Testis (tissue), 2 donors: ENCODE data around the gene OR6B3.

ENCODE experiments used
- POLR2A ChIP-seq: fragments of 450-650 bp; IDR thresholded peaks from one replicate; pipeline ENCODE4 v1.6.1; 2017; ENCODE audit warnings: antibody characterized with exemption, mild to moderate bottlenecking, moderate library complexity
- TF ChIP-seq, protein P1 (sequence below), 3 experiments: fragments of 450-650 bp in 2 of 3; fragments of 200-600 bp in 1 of 3; sonication (generic) in 1 of 3; IDR thresholded peaks; one replicate each; pipeline ENCODE4 v1.5.1; 2016 to 2019; ENCODE audit warnings: antibody characterized with exemption in 3 of 3, mild to moderate bottlenecking in 2 of 3, moderate library complexity in 1 of 3

DNA sequence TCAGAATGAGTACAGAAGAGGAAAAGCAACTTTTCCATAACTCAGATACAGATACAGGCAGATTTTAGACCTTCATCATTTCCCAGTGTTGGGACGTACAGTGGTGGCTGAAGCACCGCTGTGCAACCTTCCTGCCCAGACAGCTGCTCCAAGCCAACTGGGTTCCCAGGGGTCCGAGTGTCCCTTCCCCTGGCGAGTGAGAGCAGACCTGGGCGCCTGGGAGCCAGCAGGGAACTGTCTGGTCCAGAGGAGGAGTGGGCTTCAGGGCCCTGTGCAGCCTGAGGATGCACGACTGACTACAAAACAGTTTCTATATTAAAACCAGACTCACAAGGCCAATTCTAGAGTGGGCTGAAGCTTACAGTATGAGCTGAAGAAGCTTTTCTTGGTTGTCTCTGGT, 12.0 kb downstream of the OR6B3 start:
- TF ChIP-seq, protein P1, sequence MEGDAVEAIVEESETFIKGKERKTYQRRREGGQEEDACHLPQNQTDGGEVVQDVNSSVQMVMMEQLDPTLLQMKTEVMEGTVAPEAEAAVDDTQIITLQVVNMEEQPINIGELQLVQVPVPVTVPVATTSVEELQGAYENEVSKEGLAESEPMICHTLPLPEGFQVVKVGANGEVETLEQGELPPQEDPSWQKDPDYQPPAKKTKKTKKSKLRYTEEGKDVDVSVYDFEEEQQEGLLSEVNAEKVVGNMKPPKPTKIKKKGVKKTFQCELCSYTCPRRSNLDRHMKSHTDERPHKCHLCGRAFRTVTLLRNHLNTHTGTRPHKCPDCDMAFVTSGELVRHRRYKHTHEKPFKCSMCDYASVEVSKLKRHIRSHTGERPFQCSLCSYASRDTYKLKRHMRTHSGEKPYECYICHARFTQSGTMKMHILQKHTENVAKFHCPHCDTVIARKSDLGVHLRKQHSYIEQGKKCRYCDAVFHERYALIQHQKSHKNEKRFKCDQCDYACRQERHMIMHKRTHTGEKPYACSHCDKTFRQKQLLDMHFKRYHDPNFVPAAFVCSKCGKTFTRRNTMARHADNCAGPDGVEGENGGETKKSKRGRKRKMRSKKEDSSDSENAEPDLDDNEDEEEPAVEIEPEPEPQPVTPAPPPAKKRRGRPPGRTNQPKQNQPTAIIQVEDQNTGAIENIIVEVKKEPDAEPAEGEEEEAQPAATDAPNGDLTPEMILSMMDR (IDR thresholded peaks at IDR 0.05), result no peak
- TF ChIP-seq POLR2A, result no peak
